IPS-18a (cell line): Measurements from ENCODE around the gene NSD2.
"Not testable (repeated sequence)": the region's sequence is repeated elsewhere in the genome, so short reads cannot be mapped to it uniquely, and the experiment has no call there.

Experiments
- H3K27ac ChIP-seq: one replicate; pipeline ENCODE4 v1.5.1; 2013; ENCODE audit warnings: low read length
- H3K27me3 ChIP-seq: one replicate; pipeline ENCODE4 v1.6.1; 2013; ENCODE audit warnings: mild to moderate bottlenecking, low read length; ENCODE audit not compliant: control insufficient read depth, insufficient read depth
- H3K36me3 ChIP-seq: one replicate; pipeline ENCODE4 v1.6.1; 2013; ENCODE audit warnings: low read depth, low read length; ENCODE audit not compliant: control insufficient read depth
- H3K4me1 ChIP-seq: one replicate; pipeline ENCODE4 v1.6.1; 2013; ENCODE audit warnings: low read depth, low read length; ENCODE audit not compliant: control insufficient read depth
- H3K4me3 ChIP-seq: one replicate; pipeline ENCODE4 v1.5.1; 2013; ENCODE audit warnings: low read length
- H3K9ac ChIP-seq: one replicate; pipeline ENCODE4 v1.6.1; 2013; ENCODE audit warnings: mild to moderate bottlenecking, low read length, moderate library complexity
- H3K9me3 ChIP-seq: one replicate; pipeline ENCODE4 v1.6.1; 2013; ENCODE audit warnings: low read depth, low read length; ENCODE audit not compliant: control insufficient read depth

NSD2 gene

GRCh38 chr4:1903035-1903434, 31.8 kb downstream of the NSD2 start:
- no peak overlapping the region for H3K27ac ChIP-seq
- no peaks in the 10 kb centered on the region for H3K27me3 ChIP-seq
- H3K4me1 ChIP-seq, result peaks cover 8% of the 10 kb centered on the region
- H3K9ac ChIP-seq, result no peak overlapping the region
- no peak overlapping the region for H3K4me3 ChIP-seq
- no peaks in the 10 kb centered on the region for H3K9me3 ChIP-seq
- H3K36me3 ChIP-seq, result peaks cover 37% of the 10 kb centered on the region

GRCh38 chr4:1904042-1904441, 32.8 kb downstream of the NSD2 start:
- Histone ChIP-seq H3K9me3 (no peaks in the 10 kb centered on the region), H3K9ac (no peak overlapping the region), H3K27ac (no peak overlapping the region), H3K4me3 (no peak overlapping the region), H3K4me1 (peaks cover 4% of the 10 kb centered on the region), H3K36me3 (peaks cover 37% of the 10 kb centered on the region), H3K27me3 (no peaks in the 10 kb centered on the region)

- H3K4me1 ChIP-seq, result no peaks in the 10 kb centered on the region
- H3K9ac ChIP-seq, result no peak overlapping the region
- H3K4me3 ChIP-seq, result no peak overlapping the region
- H3K9me3 ChIP-seq, result no peaks in the 10 kb centered on the region
- no peak overlapping the region for H3K27ac ChIP-seq
- peaks cover 20% of the 10 kb centered on the region for H3K36me3 ChIP-seq
- H3K27me3 ChIP-seq, result no peaks in the 10 kb centered on the region
Measured at GRCh38 chr4:1907848-1908525, 36.8 kb downstream of the NSD2 start.

- H3K9ac ChIP-seq, H3K27me3 ChIP-seq, H3K27ac ChIP-seq, H3K4me1 ChIP-seq, H3K4me3 ChIP-seq, H3K9me3 ChIP-seq: not testable (repeated sequence)
- H3K36me3 ChIP-seq, result peaks cover 22% of the 10 kb centered on the region
Measured at GRCh38 chr4:1909696-1910095, 38.5 kb downstream of the NSD2 start.

GRCh38 chr4:1910643-1911042, 39.5 kb downstream of the NSD2 start:
- H3K4me1 ChIP-seq, result no peaks in the 10 kb centered on the region
- no peaks in the 10 kb centered on the region for H3K27me3 ChIP-seq
- no peaks in the 10 kb centered on the region for H3K9me3 ChIP-seq
- H3K9ac ChIP-seq, result no peak overlapping the region
- no peak overlapping the region for H3K27ac ChIP-seq
- H3K36me3 ChIP-seq, result peaks cover 21% of the 10 kb centered on the region
- H3K4me3 ChIP-seq, result no peak overlapping the region

- not testable (repeated sequence) for H3K27ac ChIP-seq, H3K9ac ChIP-seq, H3K27me3 ChIP-seq, H3K9me3 ChIP-seq, H3K4me1 ChIP-seq, H3K4me3 ChIP-seq
- peaks cover 19% of the 10 kb centered on the region for H3K36me3 ChIP-seq
Measured at GRCh38 chr4:1911316-1911715, 40.1 kb downstream of the NSD2 start.

- peaks cover 34% of the 10 kb centered on the region for H3K36me3 ChIP-seq
Measured at GRCh38 chr4:1922821-1923220, 51.6 kb downstream of the NSD2 start.

GRCh38 chr4:1927675-1928074, 56.5 kb downstream of the NSD2 start:
- H3K27me3 ChIP-seq, result no peaks in the 10 kb centered on the region
- no peaks in the 10 kb centered on the region for H3K9me3 ChIP-seq
- no peak overlapping the region for H3K4me3 ChIP-seq
- H3K27ac ChIP-seq, result no peak overlapping the region
- H3K36me3 ChIP-seq, result peaks cover 31% of the 10 kb centered on the region
- H3K4me1 ChIP-seq, result no peaks in the 10 kb centered on the region
- no peak overlapping the region for H3K9ac ChIP-seq

More at GRCh38 chr4:1922821-1923220, 51.6 kb downstream of the NSD2 start:
- H3K9me3 ChIP-seq, result no peaks in the 10 kb centered on the region
- no peak overlapping the region for H3K9ac ChIP-seq
- no peak overlapping the region for H3K4me3 ChIP-seq
- no peaks in the 10 kb centered on the region for H3K27me3 ChIP-seq
- H3K27ac ChIP-seq, result no peak overlapping the region
- H3K4me1 ChIP-seq, result no peaks in the 10 kb centered on the region

- peaks cover 27% of the 10 kb centered on the region for H3K36me3 ChIP-seq
- H3K27ac ChIP-seq, result no peak overlapping the region
- H3K9me3 ChIP-seq, result no peaks in the 10 kb centered on the region
- no peaks in the 10 kb centered on the region for H3K4me1 ChIP-seq
- no peaks in the 10 kb centered on the region for H3K27me3 ChIP-seq
- no peak overlapping the region for H3K4me3 ChIP-seq
- no peak overlapping the region for H3K9ac ChIP-seq
Measured at GRCh38 chr4:1928356-1929239, 57.4 kb downstream of the NSD2 start.

GRCh38 chr4:1932736-1933135, 61.5 kb downstream of the NSD2 start:
- H3K4me1 ChIP-seq, result no peaks in the 10 kb centered on the region
- H3K4me3 ChIP-seq, result no peak overlapping the region
- no peaks in the 10 kb centered on the region for H3K9me3 ChIP-seq
- H3K9ac ChIP-seq, result no peak overlapping the region
- H3K27ac ChIP-seq, result no peak overlapping the region
- H3K36me3 ChIP-seq, result peaks cover 48% of the 10 kb centered on the region
- no peaks in the 10 kb centered on the region for H3K27me3 ChIP-seq

- H3K9ac ChIP-seq, result no peak overlapping the region
- H3K4me1 ChIP-seq, result no peaks in the 10 kb centered on the region
- H3K4me3 ChIP-seq, result no peak overlapping the region
- H3K36me3 ChIP-seq, result peaks cover 48% of the 10 kb centered on the region
- no peak overlapping the region for H3K27ac ChIP-seq
- H3K27me3 ChIP-seq, result no peaks in the 10 kb centered on the region
- H3K9me3 ChIP-seq, result no peaks in the 10 kb centered on the region
Measured at GRCh38 chr4:1933700-1934099, 62.5 kb downstream of the NSD2 start.

- Histone ChIP-seq H3K9me3 (no peaks in the 10 kb centered on the region), H3K36me3 (peaks cover 63% of the 10 kb centered on the region), H3K4me1 (no peaks in the 10 kb centered on the region)
Measured at GRCh38 chr4:1937550-1937949, 66.4 kb downstream of the NSD2 start.

More at GRCh38 chr4:1937550-1937949, 66.4 kb downstream of the NSD2 start:
- Histone ChIP-seq H3K4me3 (no peak overlapping the region), H3K27ac (no peak overlapping the region), H3K9ac (no peak overlapping the region), H3K27me3 (no peaks in the 10 kb centered on the region)
